Smooth muscle cell (in vitro differentiated cells): ENCODE measurements around the gene FAM131C. TPM values are rescaled to one million over a fixed set of nuclear protein-coding genes. Genes with fewer than 3 reads are reported as not detected.
"Not testable (repeated sequence)": the region's sequence is repeated elsewhere in the genome, so short reads cannot be mapped to it uniquely, and the experiment has no call there.

Experiments
- DNase-seq: peaks from one replicate; lab custom pipeline; 2025; ENCODE audit not compliant: unreplicated experiment; lab: John Stamatoyannopoulos, UW
- H2AFZ ChIP-seq: fragments of 200-600 bp; sonication (generic); 2 replicates; pipeline ENCODE4 v1.6.0; 2016; ENCODE audit warnings: antibody characterized with exemption, low read depth, mild to moderate bottlenecking
- H3F3A ChIP-seq: fragments of 200-600 bp; sonication (generic); 2 replicates; pipeline ENCODE4 v1.6.0; 2017; ENCODE audit warnings: antibody characterized with exemption, low read depth
- H3K27ac ChIP-seq: fragments of 200-600 bp; sonication (generic); 2 replicates; pipeline ENCODE4 v1.5.1; 2016; ENCODE audit warnings: low read depth, mild to moderate bottlenecking
- H3K27me3 ChIP-seq: fragments of 200-600 bp; sonication (generic); 2 replicates; pipeline ENCODE4 v1.6.1; 2016; ENCODE audit warnings: low read depth, mild to moderate bottlenecking
- H3K36me3 ChIP-seq: fragments of 200-600 bp; sonication (generic); 2 replicates; pipeline ENCODE4 v1.5.1; 2016; ENCODE audit warnings: low read depth
- H3K4me1 ChIP-seq: fragments of 200-600 bp; sonication (generic); 2 replicates; pipeline ENCODE4 v1.5.1; 2016; ENCODE audit warnings: low read depth
- H3K4me2 ChIP-seq: fragments of 200-600 bp; sonication (generic); 2 replicates; pipeline ENCODE4 v1.6.0; 2016; ENCODE audit warnings: mild to moderate bottlenecking
- H3K4me3 ChIP-seq: fragments of 200-600 bp; sonication (generic); 2 replicates; pipeline ENCODE4 v1.5.1; 2016; ENCODE audit warnings: mild to moderate bottlenecking
- H3K79me2 ChIP-seq: fragments of 200-600 bp; sonication (generic); 2 replicates; pipeline ENCODE4 v1.6.0; 2016; ENCODE audit warnings: low read depth, mild to moderate bottlenecking
- H3K9ac ChIP-seq: fragments of 200-600 bp; sonication (generic); 2 replicates; pipeline ENCODE4 v1.6.0; 2016; ENCODE audit warnings: low read depth
- H3K9me3 ChIP-seq: fragments of 200-600 bp; sonication (generic); replicated peaks from 2 replicates; pipeline ENCODE4 v1.5.1; 2016; ENCODE audit warnings: low read depth
- H4K20me1 ChIP-seq: fragments of 200-600 bp; sonication (generic); 2 replicates; pipeline ENCODE4 v1.6.0; 2016; ENCODE audit warnings: low read depth
- WGBS: methylation state at CpG from one replicate; pipeline ENCODE4 v1.1.7; 2016; ENCODE audit warnings: low lambda C conversion rate; 5-methylcytosine and 5-hydroxymethylcytosine counted together
- polyA plus RNA-seq: library from polyadenylated mRNA; unstranded; fragments of >200 nt; fragmentation: Nextera tagmentation; extraction: Ambion mirVana; gene quantifications from 2 replicates; pipeline ENCODE4 v1.2.1, GENCODE V29; 2016
- total RNA-seq: library from RNA; depleted of rRNA; stranded (reverse); fragments of >200 nt; gene quantifications from 2 replicates; pipeline ENCODE4 v1.2.3, GENCODE V29; 2014
- TF ChIP-seq, protein P1 (sequence below): fragments of 200-600 bp; sonication (generic); IDR thresholded peaks from 2 replicates; pipeline ENCODE4 v1.5.1; 2017; ENCODE audit warnings: borderline replicate concordance, mild to moderate bottlenecking, antibody characterized with exemption; ENCODE audit not compliant: insufficient read depth, poor library complexity, severe bottlenecking

FAM131C gene
- total and polyA plus RNA-seq, 2 experiments from 2014 or later: 1.4 to 1.5 TPM

DNA sequence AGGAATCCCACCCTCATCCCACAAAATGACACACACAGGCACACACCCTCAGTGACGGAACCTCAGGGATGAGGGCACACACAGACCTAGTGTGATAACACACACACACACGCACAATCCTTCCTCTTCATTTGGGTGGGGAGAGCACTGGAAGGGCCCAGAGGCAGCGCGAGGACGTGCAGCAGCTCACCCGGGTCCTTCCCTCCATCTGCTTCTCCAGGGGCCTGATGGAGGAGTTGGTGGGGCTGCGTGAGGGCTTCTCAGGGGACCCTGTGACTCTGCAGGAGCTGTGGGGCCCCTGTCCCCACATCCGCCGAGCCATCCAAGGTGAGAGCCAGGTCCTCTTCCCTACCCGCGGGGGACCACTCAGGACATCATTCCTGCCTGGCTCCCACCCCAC, 51.1 kb downstream of the FAM131C start:
- Histone ChIP-seq H3K9me3 (no peaks in the 10 kb centered on the region), H3K27ac (no peak overlapping the region), H3K9ac (no peak overlapping the region), H3F3A (no peaks in the 10 kb centered on the region), H3K4me2 (no peak overlapping the region), H3K4me3 (no peak overlapping the region), H2AFZ (no peak overlapping the region), H3K36me3 (no peaks in the 10 kb centered on the region), H3K79me2 (no peaks in the 10 kb centered on the region), H3K4me1 (peaks cover 21% of the 10 kb centered on the region), H3K27me3 (no peaks in the 10 kb centered on the region), H4K20me1 (no peaks in the 10 kb centered on the region)
- TF ChIP-seq, protein P1, sequence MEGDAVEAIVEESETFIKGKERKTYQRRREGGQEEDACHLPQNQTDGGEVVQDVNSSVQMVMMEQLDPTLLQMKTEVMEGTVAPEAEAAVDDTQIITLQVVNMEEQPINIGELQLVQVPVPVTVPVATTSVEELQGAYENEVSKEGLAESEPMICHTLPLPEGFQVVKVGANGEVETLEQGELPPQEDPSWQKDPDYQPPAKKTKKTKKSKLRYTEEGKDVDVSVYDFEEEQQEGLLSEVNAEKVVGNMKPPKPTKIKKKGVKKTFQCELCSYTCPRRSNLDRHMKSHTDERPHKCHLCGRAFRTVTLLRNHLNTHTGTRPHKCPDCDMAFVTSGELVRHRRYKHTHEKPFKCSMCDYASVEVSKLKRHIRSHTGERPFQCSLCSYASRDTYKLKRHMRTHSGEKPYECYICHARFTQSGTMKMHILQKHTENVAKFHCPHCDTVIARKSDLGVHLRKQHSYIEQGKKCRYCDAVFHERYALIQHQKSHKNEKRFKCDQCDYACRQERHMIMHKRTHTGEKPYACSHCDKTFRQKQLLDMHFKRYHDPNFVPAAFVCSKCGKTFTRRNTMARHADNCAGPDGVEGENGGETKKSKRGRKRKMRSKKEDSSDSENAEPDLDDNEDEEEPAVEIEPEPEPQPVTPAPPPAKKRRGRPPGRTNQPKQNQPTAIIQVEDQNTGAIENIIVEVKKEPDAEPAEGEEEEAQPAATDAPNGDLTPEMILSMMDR: no peak
- WGBS: 77% methylated on average over 11 of the region's 11 CpGs
- no peak for DNase-seq

DNA sequence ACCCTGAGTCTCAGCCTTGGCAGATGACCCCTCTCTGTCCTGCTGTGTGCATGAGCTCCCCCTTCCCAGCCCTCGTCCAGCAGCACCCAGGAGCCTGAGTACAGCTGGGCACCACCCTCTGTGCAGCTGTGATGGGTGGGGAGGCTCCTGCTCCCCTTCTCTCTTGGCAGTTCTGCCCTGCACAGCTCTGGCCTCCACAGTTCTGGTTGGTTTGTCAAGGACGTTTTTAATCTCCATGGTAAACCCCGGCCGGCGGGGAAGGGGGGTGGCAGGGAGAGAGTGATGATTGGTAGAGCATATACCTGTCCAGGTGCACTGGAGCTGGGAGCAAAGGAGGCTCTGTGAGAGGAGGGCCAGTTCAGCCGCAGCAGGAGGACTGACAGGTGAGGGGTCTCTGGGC, 51.8 kb downstream of the FAM131C start, which contains the start of gene CLCNKA:
Gene CLCNKA, plus strand, starts transcription at position 356 of the 400 bp plus-strand sequence. CDS start 584 bp downstream, outside the sequence.
- Histone ChIP-seq H3K4me3 (no peak within 1 kb of the TSS), H3K27me3 (no peaks in the 10 kb centered on the region), H3K4me2 (no peak within 1 kb of the TSS), H2AFZ (no peak within 1 kb of the TSS), H3K9me3 (no peaks in the 10 kb centered on the region), H3K9ac (no peak within 1 kb of the TSS), H3K79me2 (no peaks in the 10 kb centered on the region), H3K4me1 (peaks cover 19% of the 10 kb centered on the region), H4K20me1 (no peaks in the 10 kb centered on the region), H3K36me3 (no peaks in the 10 kb centered on the region), H3F3A (no peaks in the 10 kb centered on the region), H3K27ac (no peak within 1 kb of the TSS)
- no peak for DNase-seq
- TF ChIP-seq, protein P1: no peak
- WGBS: 77% methylated on average over 6 of the region's 6 CpGs

DNA sequence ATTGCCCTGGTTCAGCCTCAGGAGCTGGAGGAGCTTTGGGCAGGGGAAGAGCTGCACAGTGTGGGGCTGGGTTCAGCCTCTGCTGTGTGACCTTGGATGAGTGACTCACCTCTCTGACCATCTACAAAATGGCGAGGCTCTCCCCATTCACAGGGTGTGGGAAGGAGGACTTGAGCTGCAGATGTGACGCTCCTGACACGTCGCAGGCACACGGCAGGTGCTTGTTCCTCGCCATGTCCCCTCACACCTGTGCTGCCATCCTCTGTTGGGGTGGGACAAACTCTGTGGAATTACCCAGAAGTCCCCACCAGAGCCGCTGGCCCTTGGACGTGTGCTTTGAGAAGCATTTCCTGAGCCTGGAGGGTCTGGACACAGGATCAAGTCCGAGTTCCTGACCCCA, 52.6 kb downstream of the FAM131C start:
- H3K4me2 ChIP-seq, H2AFZ ChIP-seq, H3K79me2 ChIP-seq, H3K9me3 ChIP-seq, H3K9ac ChIP-seq, H3K27ac ChIP-seq, H4K20me1 ChIP-seq, H3K36me3 ChIP-seq, DNase-seq, H3K27me3 ChIP-seq, H3K4me3 ChIP-seq, H3F3A ChIP-seq: not testable (repeated sequence)
- H3K4me1 ChIP-seq: peaks cover 19% of the 10 kb centered on the region
- WGBS: 83% methylated on average over 9 of the region's 9 CpGs

DNA sequence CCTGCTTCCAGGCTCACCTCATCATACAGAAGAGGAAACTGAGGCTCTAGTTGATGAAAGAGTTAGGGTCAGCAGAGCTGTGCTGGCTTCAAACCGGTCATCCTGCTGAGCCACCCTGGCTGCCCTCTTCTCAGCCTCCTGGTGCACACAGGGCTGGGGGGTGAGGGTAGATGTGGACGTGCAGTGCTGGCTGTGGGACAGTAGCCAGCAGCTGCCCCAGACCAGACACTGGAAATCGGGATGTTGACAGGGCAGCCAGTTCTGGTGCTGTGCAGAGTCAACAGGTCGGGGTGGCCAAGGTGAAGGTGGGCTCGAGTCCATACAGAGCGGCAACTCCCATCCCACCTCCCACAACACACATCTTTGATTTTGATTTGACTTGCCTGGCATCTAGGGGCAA, 53.1 kb downstream of the FAM131C start:
- WGBS: 89% methylated on average over 6 of the region's 6 CpGs
- Histone ChIP-seq H3K4me1 (peaks cover 19% of the 10 kb centered on the region), H3K27ac (peak overlapping the region; percentile 95), H3K4me2 (peak overlapping the region; percentile 46), H3K27me3 (no peaks in the 10 kb centered on the region), H3K9ac (peak overlapping the region; percentile 14), H3K9me3 (no peaks in the 10 kb centered on the region), H3K36me3 (no peaks in the 10 kb centered on the region), H3K79me2 (no peaks in the 10 kb centered on the region), H4K20me1 (no peaks in the 10 kb centered on the region), H2AFZ (no peak overlapping the region), H3F3A (no peaks in the 10 kb centered on the region), H3K4me3 (no peak overlapping the region)
- TF ChIP-seq, protein P1: no peak
- no peak for DNase-seq
